Measurements from ENCODE around the gene TRPV4.
A peak's percentile ranks its signal among the peaks of the same experiment; 100 is the strongest.

Gene TRPV4

GRCh38 chr12:109870648-109871047, 37.5 kb upstream of the TRPV4 start:
- TF ChIP-seq GATA3 (IDR thresholded peaks at IDR 0.05; ENCODE audit: low read depth, low read length): no peak
- TF ChIP-seq GATA2 (IDR thresholded peaks at IDR 0.05; ENCODE audit: low read depth, low read length): no peak

GRCh38 chr12:109868182-109869051, 35.2 kb upstream of the TRPV4 start:
- no peak for TF ChIP-seq GATA2 (IDR thresholded peaks at IDR 0.05; ENCODE audit: low read depth, low read length)
- TF ChIP-seq GATA3 (IDR thresholded peaks at IDR 0.05; ENCODE audit: low read depth, low read length): no peak

GRCh38 chr12:109864916-109865315, 31.7 kb upstream of the TRPV4 start:
- TF ChIP-seq GATA2 (IDR thresholded peaks at IDR 0.05; ENCODE audit: low read depth, low read length) (no peak), GATA3 (IDR thresholded peaks at IDR 0.05; ENCODE audit: low read depth, low read length) (no peak)

- TF ChIP-seq GATA2 (IDR thresholded peaks at IDR 0.05; ENCODE audit: low read depth, low read length) (no peak), GATA3 (IDR thresholded peaks at IDR 0.05; ENCODE audit: low read depth, low read length) (no peak)
Measured at GRCh38 chr12:109863847-109864712, 30.9 kb upstream of the TRPV4 start.

- no peak for TF ChIP-seq GATA2 (IDR thresholded peaks at IDR 0.05; ENCODE audit: low read depth, low read length)
Measured at GRCh38 chr12:109861689-109862314, 28.6 kb upstream of the TRPV4 start.

GRCh38 chr12:109860977-109861376, 27.8 kb upstream of the TRPV4 start:
- no peak for TF ChIP-seq GATA3 (IDR thresholded peaks at IDR 0.05; ENCODE audit: low read depth, low read length)
- no peak for TF ChIP-seq GATA2 (IDR thresholded peaks at IDR 0.05; ENCODE audit: low read depth, low read length)

GRCh38 chr12:109858764-109859163, 25.6 kb upstream of the TRPV4 start:
- no peak for TF ChIP-seq GATA3 (IDR thresholded peaks at IDR 0.05; ENCODE audit: low read depth, low read length)
- no peak for TF ChIP-seq GATA2 (IDR thresholded peaks at IDR 0.05; ENCODE audit: low read depth, low read length)

GRCh38 chr12:109857715-109858114, 24.5 kb upstream of the TRPV4 start:
- TF ChIP-seq GATA3 (IDR thresholded peaks at IDR 0.05; ENCODE audit: low read depth, low read length): no peak
- no peak for TF ChIP-seq GATA2 (IDR thresholded peaks at IDR 0.05; ENCODE audit: low read depth, low read length)

- TF ChIP-seq GATA2 (IDR thresholded peaks at IDR 0.05; ENCODE audit: low read depth, low read length) (no peak), GATA3 (IDR thresholded peaks at IDR 0.05; ENCODE audit: low read depth, low read length) (no peak)
Measured at GRCh38 chr12:109855377-109855776, 22.2 kb upstream of the TRPV4 start.

GRCh38 chr12:109847142-109847735, 14.0 kb upstream of the TRPV4 start:
- no peak for TF ChIP-seq GATA2 (IDR thresholded peaks at IDR 0.05; ENCODE audit: low read depth, low read length)

- no peak for TF ChIP-seq GATA3 (IDR thresholded peaks at IDR 0.05; ENCODE audit: low read depth, low read length)
- TF ChIP-seq GATA2 (IDR thresholded peaks at IDR 0.05; ENCODE audit: low read depth, low read length): no peak
Measured at GRCh38 chr12:109845824-109846205, 12.6 kb upstream of the TRPV4 start.

GRCh38 chr12:109844983-109845823, 12.0 kb upstream of the TRPV4 start:
- peak; percentile 40 for TF ChIP-seq GATA2 (IDR thresholded peaks at IDR 0.05; ENCODE audit: low read depth, low read length)
- TF ChIP-seq GATA3 (IDR thresholded peaks at IDR 0.05; ENCODE audit: low read depth, low read length): no peak

GRCh38 chr12:109844091-109844490, 10.9 kb upstream of the TRPV4 start:
- TF ChIP-seq GATA2 (IDR thresholded peaks at IDR 0.05; ENCODE audit: low read depth, low read length) (no peak), GATA3 (IDR thresholded peaks at IDR 0.05; ENCODE audit: low read depth, low read length) (no peak)

Measured in SH-SY5Y (cell line).